Activated T-helper 1 cell treated with anti-CD3 and anti-CD28 coated beads, Interleukin-12 subunit alpha, Interleukin-12 subunit beta, Interleukin-2, Interleukin-4 antibody, amounts not matched to agents 30 ng/mL and 10 ng/mL and 1 ng/mL, durations not matched to agents 14 hours and 24 hours and 36 hours (primary cell): Measurements from ENCODE around the gene ACSM5. TPM values are rescaled to one million over a fixed set of nuclear protein-coding genes. Genes with fewer than 3 reads are reported as not detected.
"Not testable (repeated sequence)": the region's sequence is repeated elsewhere in the genome, so short reads cannot be mapped to it uniquely, and the experiment has no call there.

Experiments used
- DNase-seq: peaks from one replicate; pipeline ENCODE4 v3.0.0; 2021; ENCODE audit warnings: low spot score
- H3K27ac Mint-ChIP-seq: one replicate; pipeline ENCODE4 v1.8.0; 2021; ENCODE audit warnings: mild to moderate bottlenecking, mixed read lengths
- H3K27me3 Mint-ChIP-seq: one replicate; pipeline ENCODE4 v1.8.0; 2022; ENCODE audit warnings: mild to moderate bottlenecking, moderate library complexity, mixed read lengths; ENCODE audit not compliant: insufficient read depth
- H3K36me3 Mint-ChIP-seq: one replicate; pipeline ENCODE4 v1.8.0; 2021; ENCODE audit warnings: low read depth, mixed read lengths
- H3K4me1 Mint-ChIP-seq: one replicate; pipeline ENCODE4 v1.8.0; 2021; ENCODE audit warnings: low read depth, mixed read lengths
- H3K4me3 Mint-ChIP-seq: one replicate; pipeline ENCODE4 v1.8.0; 2021; ENCODE audit warnings: mild to moderate bottlenecking, moderate library complexity, mixed read lengths
- H3K9me3 Mint-ChIP-seq: one replicate; pipeline ENCODE4 v1.8.0; 2021; ENCODE audit warnings: mixed read lengths
- intact Hi-C: fragments of 100-400 bp; cut with micrococcal nuclease; formaldehyde crosslinking; loops from one replicate; pipeline ENCODE4 v1.15.1; 2024
- total RNA-seq: library from RNA; stranded (reverse); gene quantifications from 2 replicates; pipeline ENCODE4 v1.2.3, GENCODE V29; 2022

ACSM5 gene
- total RNA-seq, 1 donor from 2014 or later = not detected

- H3K9me3 Mint-ChIP-seq = no peaks in the 10 kb centered on the region
- DNase-seq = no peak
- no peaks in the 10 kb centered on the region for H3K4me1 Mint-ChIP-seq
- no peak overlapping the region for H3K27ac Mint-ChIP-seq
- intact Hi-C loops = no loop called here
- H3K4me3 Mint-ChIP-seq = no peak overlapping the region
- H3K36me3 Mint-ChIP-seq = no peaks in the 10 kb centered on the region
- H3K27me3 Mint-ChIP-seq = peaks cover 2% of the 10 kb centered on the region
Measured at GRCh38 chr16:20410121-20410723, 888 bp downstream of the ACSM5 start.

- H3K27ac Mint-ChIP-seq = no peak overlapping the region
- no peak overlapping the region for H3K4me3 Mint-ChIP-seq
- H3K4me1 Mint-ChIP-seq = no peaks in the 10 kb centered on the region
- H3K9me3 Mint-ChIP-seq = no peaks in the 10 kb centered on the region
- H3K36me3 Mint-ChIP-seq = no peaks in the 10 kb centered on the region
- DNase-seq = no peak
- H3K27me3 Mint-ChIP-seq = peaks cover 2% of the 10 kb centered on the region
- intact Hi-C loops = no loop called here
Measured at GRCh38 chr16:20411055-20411454, 1.7 kb downstream of the ACSM5 start.

DNA sequence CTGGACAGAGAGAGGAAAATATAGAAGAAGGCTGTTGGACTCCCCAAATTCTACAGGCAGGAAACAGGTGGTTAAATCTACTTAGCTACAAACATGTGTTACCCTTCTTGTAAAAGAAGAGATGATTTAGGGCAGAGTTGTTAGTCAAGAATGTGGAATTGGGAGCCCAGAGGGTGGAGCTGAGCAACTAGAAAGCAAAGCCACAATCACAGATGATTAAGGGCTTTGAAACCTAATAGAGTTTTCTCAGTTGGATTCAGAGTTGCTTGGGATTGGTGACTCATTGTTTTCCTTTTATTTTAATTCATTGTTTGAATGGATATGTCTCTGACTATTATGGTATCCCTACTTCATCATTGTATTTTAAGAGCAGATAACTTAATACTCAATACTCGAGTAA is 6.2 kb downstream of the ACSM5 start:
- Mint-ChIP-seq H3K36me3 (no peaks in the 10 kb centered on the region), H3K9me3 (no peaks in the 10 kb centered on the region), H3K4me1 (no peaks in the 10 kb centered on the region), H3K27me3 (peaks cover 2% of the 10 kb centered on the region), H3K27ac (no peak overlapping the region), H3K4me3 (no peak overlapping the region)
- no peak for DNase-seq
- intact Hi-C loops = no loop called here

- H3K27me3 Mint-ChIP-seq, DNase-seq, intact Hi-C loops: not testable (repeated sequence)
Measured at GRCh38 chr16:20419093-20419492, 9.8 kb downstream of the ACSM5 start.

DNA sequence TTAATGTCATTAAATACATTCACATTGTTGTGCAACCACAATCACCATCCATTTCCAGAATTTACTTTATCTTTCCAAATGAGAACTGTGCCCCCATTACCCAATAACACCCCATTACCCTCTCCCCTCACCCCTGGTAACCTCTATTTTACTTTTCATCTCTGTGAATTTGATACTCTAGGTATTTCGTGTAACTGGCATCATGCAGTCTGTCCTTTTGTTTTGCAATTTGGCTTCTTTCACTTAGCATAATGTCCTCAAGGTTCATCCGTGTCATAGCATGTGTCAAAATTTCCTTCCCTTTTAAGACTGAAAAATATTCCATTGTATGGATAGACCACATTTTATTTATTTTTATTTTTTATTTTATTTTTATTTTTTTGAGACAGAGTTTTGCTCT is 12.4 kb downstream of the ACSM5 start:
- H3K4me3 Mint-ChIP-seq, H3K9me3 Mint-ChIP-seq, H3K27me3 Mint-ChIP-seq, intact Hi-C loops, H3K4me1 Mint-ChIP-seq, H3K27ac Mint-ChIP-seq, H3K36me3 Mint-ChIP-seq, DNase-seq: not testable (repeated sequence)

More at GRCh38 chr16:20419093-20419492, 9.8 kb downstream of the ACSM5 start:
- not testable (repeated sequence) for H3K27ac Mint-ChIP-seq, H3K4me1 Mint-ChIP-seq, H3K36me3 Mint-ChIP-seq, H3K4me3 Mint-ChIP-seq, H3K9me3 Mint-ChIP-seq

DNA sequence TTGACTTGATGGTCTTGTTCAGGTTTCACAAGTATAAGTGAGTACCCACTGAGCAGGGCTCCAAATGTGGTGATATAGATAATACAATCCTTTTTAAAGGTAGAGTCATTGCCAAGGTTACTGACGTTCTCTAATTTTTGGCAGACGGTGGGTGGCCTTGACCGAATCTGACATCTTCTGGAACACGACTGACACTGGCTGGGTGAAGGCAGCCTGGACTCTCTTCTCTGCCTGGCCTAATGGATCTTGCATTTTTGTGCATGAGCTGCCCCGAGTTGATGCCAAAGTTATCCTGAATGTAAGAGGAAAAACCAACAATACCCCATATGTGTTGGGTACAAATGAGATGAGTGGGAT is 14.4 kb downstream of the ACSM5 start:
- H3K27me3 Mint-ChIP-seq = not testable (repeated sequence)

DNA sequence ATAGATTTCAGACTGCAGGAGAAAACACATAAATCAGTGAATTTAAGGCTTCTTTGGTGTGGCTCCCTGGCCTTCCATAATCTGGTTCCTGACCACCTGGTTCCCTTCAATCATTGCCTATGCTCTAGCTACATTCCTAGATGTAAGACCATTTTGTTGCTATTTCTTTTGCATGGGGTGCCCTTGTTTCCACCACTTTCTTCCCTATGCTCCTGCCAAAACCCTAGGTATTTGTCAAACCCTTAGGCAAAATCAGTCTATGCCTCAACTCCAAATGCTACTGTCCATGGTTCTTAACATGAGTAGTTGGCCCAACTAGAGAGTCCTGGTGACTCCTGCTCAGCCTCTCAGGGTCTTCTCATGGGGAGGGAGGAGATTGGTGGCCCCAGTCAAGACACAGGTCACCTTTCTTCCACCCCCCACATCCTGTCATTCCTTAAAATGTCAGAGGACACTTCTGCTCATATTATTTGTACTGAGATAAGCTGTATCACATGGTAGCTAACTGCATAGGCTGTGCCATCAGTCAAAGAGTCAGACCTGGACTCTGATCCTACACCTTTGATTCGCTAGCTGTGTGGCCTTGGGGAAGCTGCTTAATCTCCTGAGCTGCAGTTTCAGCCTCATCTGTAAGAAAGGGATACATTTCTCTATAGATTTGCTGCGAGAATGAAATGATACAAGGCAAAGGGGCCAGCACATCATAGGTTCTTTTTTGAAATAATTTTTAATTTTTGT is 15.0 kb downstream of the ACSM5 start:
- intact Hi-C loops = no loop called here
- H3K27me3 Mint-ChIP-seq = no peaks in the 10 kb centered on the region
- H3K36me3 Mint-ChIP-seq = no peaks in the 10 kb centered on the region
- DNase-seq = no peak
- H3K4me3 Mint-ChIP-seq = no peak overlapping the region
- H3K27ac Mint-ChIP-seq = no peak overlapping the region
- no peaks in the 10 kb centered on the region for H3K4me1 Mint-ChIP-seq
- no peaks in the 10 kb centered on the region for H3K9me3 Mint-ChIP-seq

More for the DNA sequence above, 14.4 kb downstream of the ACSM5 start:
- DNase-seq, intact Hi-C loops, H3K36me3 Mint-ChIP-seq, H3K27ac Mint-ChIP-seq, H3K4me3 Mint-ChIP-seq, H3K9me3 Mint-ChIP-seq, H3K4me1 Mint-ChIP-seq: not testable (repeated sequence)

GRCh38 chr16:20427401-20427797 is 18.1 kb downstream of the ACSM5 start:
- intact Hi-C loops, H3K4me3 Mint-ChIP-seq, H3K4me1 Mint-ChIP-seq: not testable (repeated sequence)

DNA sequence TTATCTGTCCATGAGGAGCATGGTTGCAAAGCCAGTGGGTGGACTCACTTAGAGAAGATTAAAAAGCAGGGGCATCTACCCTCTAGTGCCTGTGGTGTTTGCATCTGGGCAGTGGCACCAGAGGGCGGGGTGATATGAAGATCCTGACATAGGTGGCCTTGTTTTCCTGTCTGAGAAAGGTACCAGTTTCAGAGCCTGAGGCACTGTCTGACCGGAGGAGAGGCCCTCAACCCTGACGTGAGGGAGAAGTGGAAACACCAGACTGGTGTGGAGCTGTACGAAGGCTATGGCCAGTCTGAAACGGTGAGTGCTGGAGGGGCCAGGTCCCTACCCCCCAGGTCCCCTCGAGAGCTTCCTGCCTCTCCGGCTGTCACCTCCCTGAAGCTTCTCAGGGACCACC is 20.2 kb downstream of the ACSM5 start:
- H3K4me1 Mint-ChIP-seq, H3K36me3 Mint-ChIP-seq, intact Hi-C loops, DNase-seq, H3K27me3 Mint-ChIP-seq, H3K9me3 Mint-ChIP-seq, H3K27ac Mint-ChIP-seq, H3K4me3 Mint-ChIP-seq: not testable (repeated sequence)

More at GRCh38 chr16:20427401-20427797, 18.1 kb downstream of the ACSM5 start:
- H3K36me3 Mint-ChIP-seq, DNase-seq, H3K27ac Mint-ChIP-seq, H3K9me3 Mint-ChIP-seq, H3K27me3 Mint-ChIP-seq: not testable (repeated sequence)

- H3K4me1 Mint-ChIP-seq, intact Hi-C loops, H3K27me3 Mint-ChIP-seq, H3K4me3 Mint-ChIP-seq, DNase-seq, H3K9me3 Mint-ChIP-seq, H3K27ac Mint-ChIP-seq, H3K36me3 Mint-ChIP-seq: not testable (repeated sequence)
Measured at GRCh38 chr16:20430480-20430879, 21.1 kb downstream of the ACSM5 start.

GRCh38 chr16:20430948-20431347 is 21.6 kb downstream of the ACSM5 start:
- no peak for DNase-seq
- Mint-ChIP-seq H3K4me3 (no peak overlapping the region), H3K4me1 (no peaks in the 10 kb centered on the region), H3K27ac (no peak overlapping the region), H3K9me3 (no peaks in the 10 kb centered on the region), H3K27me3 (peaks cover 1% of the 10 kb centered on the region), H3K36me3 (no peaks in the 10 kb centered on the region)
- intact Hi-C loops = no loop called here

DNA sequence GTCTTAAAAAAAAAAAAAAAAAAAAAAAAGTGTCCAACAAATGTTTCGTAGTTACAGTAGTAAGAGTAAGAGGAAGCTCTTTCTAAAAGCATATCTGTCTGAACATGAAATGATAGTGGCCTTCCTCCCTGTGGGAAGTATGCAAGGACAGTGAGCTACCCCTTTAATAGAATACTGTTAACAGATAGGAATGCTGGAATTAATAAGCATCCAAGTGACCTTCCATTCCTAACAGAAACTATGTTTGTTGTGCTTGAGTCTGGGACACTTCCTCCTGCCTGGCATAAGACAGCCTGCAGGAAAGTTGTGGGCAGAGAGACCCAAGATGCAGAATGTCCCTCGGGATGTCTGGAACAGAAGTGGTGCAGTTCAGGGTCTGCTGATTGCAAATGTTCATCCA is 29.6 kb downstream of the ACSM5 start:
- H3K4me3 Mint-ChIP-seq, H3K4me1 Mint-ChIP-seq, DNase-seq, H3K27me3 Mint-ChIP-seq, intact Hi-C loops, H3K9me3 Mint-ChIP-seq, H3K27ac Mint-ChIP-seq, H3K36me3 Mint-ChIP-seq: not testable (repeated sequence)

- H3K4me3 Mint-ChIP-seq, DNase-seq, intact Hi-C loops, H3K36me3 Mint-ChIP-seq, H3K9me3 Mint-ChIP-seq, H3K4me1 Mint-ChIP-seq, H3K27me3 Mint-ChIP-seq, H3K27ac Mint-ChIP-seq: not testable (repeated sequence)
Measured at GRCh38 chr16:20439820-20440231, 30.5 kb downstream of the ACSM5 start.

GRCh38 chr16:20440731-20441130 is 31.4 kb downstream of the ACSM5 start:
- H3K27me3 Mint-ChIP-seq, H3K9me3 Mint-ChIP-seq, H3K27ac Mint-ChIP-seq, H3K4me3 Mint-ChIP-seq, H3K36me3 Mint-ChIP-seq, intact Hi-C loops, H3K4me1 Mint-ChIP-seq, DNase-seq: not testable (repeated sequence)
